GM23338 (cell line): Measurements from ENCODE around the gene DCLK2. TPM values are rescaled to one million over a fixed set of nuclear protein-coding genes. Genes with fewer than 3 reads are reported as not detected.

Source experiments
- ATAC-seq: fragments of 200-7000 bp; cut with Tn5 transposase; 3 replicates; pipeline ENCODE4 v1.9.1; 2020
- DNase-seq: peaks from one replicate; pipeline ENCODE4 v3.0.0-alpha.2; 2015; ENCODE audit warnings: low spot score
- H2AFZ ChIP-seq: fragments of 200-600 bp; sonication (generic); 2 replicates; pipeline ENCODE4 v1.8.0; 2016; ENCODE audit warnings: antibody characterized with exemption, mild to moderate bottlenecking, moderate library complexity
- H3F3A ChIP-seq: fragments of 200-600 bp; sonication (generic); replicated peaks from 2 replicates; pipeline ENCODE4 v1.8.0; 2017; ENCODE audit warnings: antibody characterized with exemption, mixed run types, low read depth
- H3K27ac ChIP-seq: fragments of 200-600 bp; sonication (generic); 2 replicates; pipeline ENCODE4 v1.6.1; 2016; ENCODE audit warnings: low read depth
- H3K27me3 ChIP-seq: fragments of 200-600 bp; sonication (generic); 2 replicates; pipeline ENCODE4 v1.8.0; 2016; ENCODE audit warnings: mild to moderate bottlenecking, mixed run types, moderate library complexity; ENCODE audit not compliant: insufficient read depth
- H3K36me3 ChIP-seq: fragments of 200-600 bp; sonication (generic); 2 replicates; pipeline ENCODE4 v1.8.0; 2016; ENCODE audit warnings: mild to moderate bottlenecking; ENCODE audit not compliant: insufficient read depth
- H3K4me1 ChIP-seq: fragments of 200-600 bp; sonication (generic); 2 replicates; pipeline ENCODE4 v1.8.0; 2016; ENCODE audit warnings: mild to moderate bottlenecking, moderate library complexity; ENCODE audit not compliant: insufficient read depth
- H3K4me2 ChIP-seq: fragments of 200-600 bp; sonication (generic); 2 replicates; pipeline ENCODE4 v1.7.1; 2017; ENCODE audit warnings: mixed run types
- H3K4me3 ChIP-seq: fragments of 200-600 bp; sonication (generic); 2 replicates; pipeline ENCODE4 v1.6.1; 2016; ENCODE audit warnings: mixed run types
- H3K79me2 ChIP-seq: fragments of 200-600 bp; sonication (generic); replicated peaks from 2 replicates; pipeline ENCODE4 v1.8.0; 2017; ENCODE audit warnings: mild to moderate bottlenecking; ENCODE audit not compliant: insufficient read depth
- H3K9me2 ChIP-seq: fragments of 200-600 bp; sonication (generic); 2 replicates; pipeline ENCODE4 v1.8.0; 2017; ENCODE audit not compliant: insufficient read depth
- H4K20me1 ChIP-seq: fragments of 200-600 bp; sonication (generic); replicated peaks from 2 replicates; pipeline ENCODE4 v1.8.0; 2017; ENCODE audit warnings: mild to moderate bottlenecking; ENCODE audit not compliant: insufficient read depth
- H3K27ac Mint-ChIP-seq: 2 replicates; pipeline ENCODE4 v1.8.0; 2020; ENCODE audit warnings: inconsistent platforms, mild to moderate bottlenecking, moderate library complexity, mixed read lengths
- H3K27me3 Mint-ChIP-seq: 3 replicates; pipeline ENCODE4 v1.8.0; 2022; ENCODE audit warnings: low read depth, mild to moderate bottlenecking, moderate library complexity, mixed read lengths, inconsistent platforms; ENCODE audit not compliant: insufficient read depth, poor library complexity
- H3K36me3 Mint-ChIP-seq: 3 replicates; pipeline ENCODE4 v1.8.0; 2021; ENCODE audit warnings: low read depth, mild to moderate bottlenecking, inconsistent platforms, moderate library complexity, mixed read lengths
- H3K4me1 Mint-ChIP-seq: 3 replicates; pipeline ENCODE4 v1.8.0; 2020; ENCODE audit warnings: mild to moderate bottlenecking, inconsistent platforms, mixed read lengths
- H3K4me3 Mint-ChIP-seq: 3 replicates; pipeline ENCODE4 v1.8.0; 2021; ENCODE audit warnings: moderate library complexity, mild to moderate bottlenecking, inconsistent platforms, mixed read lengths
- H3K9me3 Mint-ChIP-seq: 3 replicates; pipeline ENCODE4 v1.8.0; 2020; ENCODE audit warnings: moderate library complexity, mild to moderate bottlenecking, inconsistent platforms, mixed read lengths
- CREB1 ChIP-seq: fragments of 250-450 bp; sonication (Bioruptor Pico); IDR thresholded peaks from 2 replicates; pipeline ENCODE4 v1.5.0; 2020; ENCODE audit warnings: low read depth, mild to moderate bottlenecking, moderate library complexity
- CTCF ChIP-seq, 2 experiments: fragments of 200-600 bp in 1 of 2; sonication (generic) in 1 of 2; conservative IDR thresholded peaks; 2 replicates each; pipeline versions ENCODE4 v1.5.1 to v1.6.1; 2016 to 2017; ENCODE audit warnings: antibody characterized with exemption in 2 of 2, low read depth in 2 of 2, mild to moderate bottlenecking in 2 of 2, moderate library complexity in 1 of 2
- EZH2 ChIP-seq: fragments of 200-600 bp; sonication (generic); IDR thresholded peaks from one replicate; pipeline ENCODE4 v1.8.0; 2017; ENCODE audit warnings: antibody characterized with exemption, mild to moderate bottlenecking, low read depth; ENCODE audit not compliant: unreplicated experiment
- EZH2phosphoT487 ChIP-seq: fragments of 200-600 bp; sonication (generic); IDR thresholded peaks from one replicate; pipeline ENCODE4 v1.8.1; 2018; ENCODE audit warnings: antibody characterized with exemption; ENCODE audit not compliant: unreplicated experiment
- JUNB ChIP-seq: IDR thresholded peaks from one replicate; pipeline ENCODE4 v1.6.1; 2016; ENCODE audit warnings: antibody characterized with exemption; ENCODE audit not compliant: unreplicated experiment
- POLR2AphosphoS5 ChIP-seq: IDR thresholded peaks from 2 replicates; pipeline ENCODE4 v1.6.1; 2016; ENCODE audit warnings: antibody characterized with exemption, low read depth
- REST ChIP-seq: IDR thresholded peaks from one replicate; pipeline ENCODE4 v1.6.1; 2018; ENCODE audit warnings: antibody characterized with exemption; ENCODE audit not compliant: unreplicated experiment
- STAT1 ChIP-seq: IDR thresholded peaks from one replicate; pipeline ENCODE4 v1.6.1; 2016; ENCODE audit warnings: antibody characterized with exemption; ENCODE audit not compliant: unreplicated experiment
- ZNF114 ChIP-seq: fragments of 250-450 bp; sonication (Bioruptor Pico); IDR thresholded peaks from 2 replicates; pipeline ENCODE4 v1.5.0; 2020; ENCODE audit warnings: mild to moderate bottlenecking, moderate library complexity
- ZNF331 ChIP-seq: fragments of 250-450 bp; sonication (Bioruptor Pico); IDR thresholded peaks from 2 replicates; pipeline ENCODE4 v1.5.0; 2020; ENCODE audit warnings: low read depth, mild to moderate bottlenecking, moderate library complexity
- ZNF462 ChIP-seq: fragments of 250-450 bp; sonication (Bioruptor Pico); IDR thresholded peaks from 2 replicates; pipeline ENCODE4 v1.5.0; 2020; ENCODE audit warnings: mild to moderate bottlenecking, moderate library complexity
- polyA plus RNA-seq: library from polyadenylated mRNA; unstranded; fragments of >200 nt; fragmentation: Nextera tagmentation; extraction: Ambion mirVana; gene quantifications from 2 replicates; pipeline ENCODE4 v1.2.1, GENCODE V29; 2016
- total RNA-seq: library from RNA; depleted of rRNA; stranded (reverse); fragments of >200 nt; shearing (Covaris generic); gene quantifications from 2 replicates; pipeline ENCODE4 v1.2.3, GENCODE V29; 2014

The DCLK2 gene
- total and polyA plus RNA-seq, 2 experiments from 2014 or later = 0.49 TPM; not detected in 1

- no peak for TF ChIP-seq CTCF (conservative IDR thresholded peaks at IDR 0.05; ENCODE audit: low read depth in 2 of 2)
- no peak for TF ChIP-seq CREB1 (CRISPR knock-in tag)
Observed at GRCh38 chr4:150131581-150132228, 53.5 kb downstream of the DCLK2 start (continued).

GRCh38 chr4:150133605-150134004 lies 55.4 kb downstream of the DCLK2 start:
- H3K36me3 Mint-ChIP-seq = no peaks in the 10 kb centered on the region
- TF ChIP-seq JUNB = no peak
- TF ChIP-seq ZNF462 (CRISPR knock-in tag) = no peak
- no peak for TF ChIP-seq EZH2phosphoT487
- TF ChIP-seq CREB1 (CRISPR knock-in tag) = no peak
- no peak for TF ChIP-seq STAT1
- no peak for TF ChIP-seq CTCF (conservative IDR thresholded peaks at IDR 0.05; ENCODE audit: low read depth in 2 of 2)
- no peak for TF ChIP-seq POLR2AphosphoS5
- TF ChIP-seq ZNF114 (CRISPR knock-in tag) = no peak
- TF ChIP-seq REST = no peak
- TF ChIP-seq EZH2 = no peak
- no peak for TF ChIP-seq ZNF331 (CRISPR knock-in tag)

More at GRCh38 chr4:150133605-150134004, 55.4 kb downstream of the DCLK2 start:
- ATAC-seq (no peak), DNase-seq (no peak)
- Histone ChIP-seq H3K4me3 (no peak overlapping the region), H3K36me3 (no peaks in the 10 kb centered on the region), H3F3A (no peaks in the 10 kb centered on the region), H3K4me1 (no peaks in the 10 kb centered on the region), H4K20me1 (no peaks in the 10 kb centered on the region), H3K27ac (no peak overlapping the region), H3K27me3 (no peaks in the 10 kb centered on the region), H3K79me2 (no peaks in the 10 kb centered on the region), H2AFZ (no peak overlapping the region), H3K9me2 (no peaks in the 10 kb centered on the region), H3K4me2 (no peak overlapping the region)
- no peaks in the 10 kb centered on the region for H3K4me1 Mint-ChIP-seq
- H3K27ac Mint-ChIP-seq = no peak overlapping the region
- H3K4me3 Mint-ChIP-seq = no peak overlapping the region
- H3K27me3 Mint-ChIP-seq = no peaks in the 10 kb centered on the region
- H3K9me3 Mint-ChIP-seq = no peaks in the 10 kb centered on the region
